Measurements from ENCODE around the gene APBA2.

APBA2 gene

DNA sequence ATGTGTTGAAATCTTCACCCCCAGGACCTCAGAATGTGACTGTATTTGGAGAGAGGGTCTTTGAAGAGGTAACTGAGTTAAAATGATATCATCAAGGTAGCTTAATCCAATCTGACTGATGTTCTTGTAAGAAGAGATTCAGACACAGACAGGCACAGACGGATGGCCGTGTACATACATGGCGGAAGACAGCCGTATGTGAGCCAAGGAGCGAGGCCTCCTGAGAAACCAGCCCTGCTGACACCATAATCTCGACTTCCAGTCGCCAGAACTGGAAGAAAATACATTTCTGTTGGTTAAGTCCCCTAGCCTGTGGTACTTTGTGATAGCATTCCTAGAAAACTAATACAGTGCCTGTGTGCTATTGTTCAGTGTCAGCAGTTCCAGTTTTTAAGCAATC lies 73.6 kb downstream of the APBA2 start:
- peaks cover 15% of the 10 kb centered on the region for H3K4me1 ChIP-seq
- no peaks in the 10 kb centered on the region; the same call in 1 of the 2 replicates for H3K36me3 ChIP-seq
- DNase-seq: no peak
- TF ChIP-seq, protein P1, sequence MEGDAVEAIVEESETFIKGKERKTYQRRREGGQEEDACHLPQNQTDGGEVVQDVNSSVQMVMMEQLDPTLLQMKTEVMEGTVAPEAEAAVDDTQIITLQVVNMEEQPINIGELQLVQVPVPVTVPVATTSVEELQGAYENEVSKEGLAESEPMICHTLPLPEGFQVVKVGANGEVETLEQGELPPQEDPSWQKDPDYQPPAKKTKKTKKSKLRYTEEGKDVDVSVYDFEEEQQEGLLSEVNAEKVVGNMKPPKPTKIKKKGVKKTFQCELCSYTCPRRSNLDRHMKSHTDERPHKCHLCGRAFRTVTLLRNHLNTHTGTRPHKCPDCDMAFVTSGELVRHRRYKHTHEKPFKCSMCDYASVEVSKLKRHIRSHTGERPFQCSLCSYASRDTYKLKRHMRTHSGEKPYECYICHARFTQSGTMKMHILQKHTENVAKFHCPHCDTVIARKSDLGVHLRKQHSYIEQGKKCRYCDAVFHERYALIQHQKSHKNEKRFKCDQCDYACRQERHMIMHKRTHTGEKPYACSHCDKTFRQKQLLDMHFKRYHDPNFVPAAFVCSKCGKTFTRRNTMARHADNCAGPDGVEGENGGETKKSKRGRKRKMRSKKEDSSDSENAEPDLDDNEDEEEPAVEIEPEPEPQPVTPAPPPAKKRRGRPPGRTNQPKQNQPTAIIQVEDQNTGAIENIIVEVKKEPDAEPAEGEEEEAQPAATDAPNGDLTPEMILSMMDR (IDR thresholded peaks at IDR 0.05; ENCODE audit: low read depth, low read length): no peak
- no peaks in the 10 kb centered on the region for H3K27me3 ChIP-seq
- no peaks in the 10 kb centered on the region for H3K9me3 ChIP-seq
- no peak overlapping the region for H3K4me3 ChIP-seq (ENCODE audit: low read depth, low read length)

DNA sequence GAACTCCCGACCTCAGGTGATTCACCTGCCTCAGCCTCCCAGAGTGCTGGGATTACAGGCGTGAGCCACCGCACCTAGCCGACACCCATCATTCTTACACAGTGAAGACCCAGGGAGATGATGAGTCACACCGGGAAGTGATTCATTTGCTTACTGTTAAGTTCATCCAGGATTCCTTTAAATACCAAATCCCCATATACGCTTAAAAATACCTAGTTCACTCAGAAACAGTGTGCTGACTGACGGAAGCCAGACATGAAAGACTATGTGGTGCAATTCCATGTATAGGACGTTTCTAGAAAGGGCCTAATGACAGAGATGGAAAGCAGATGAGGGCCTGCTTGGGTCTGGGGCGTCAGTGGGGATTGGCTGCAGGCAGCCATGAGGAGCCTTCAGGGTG lies 75.2 kb downstream of the APBA2 start:
- Histone ChIP-seq H3K4me1 (peaks cover 2% of the 10 kb centered on the region), H3K4me3 (ENCODE audit: low read depth, low read length) (no peak overlapping the region), H3K27me3 (no peaks in the 10 kb centered on the region), H3K9me3 (no peaks in the 10 kb centered on the region), H3K36me3 (no peaks in the 10 kb centered on the region; the same call in 1 of the 2 replicates)
- DNase-seq: no peak
- TF ChIP-seq, protein P1 (IDR thresholded peaks at IDR 0.05; ENCODE audit: low read depth, low read length): no peak

DNA sequence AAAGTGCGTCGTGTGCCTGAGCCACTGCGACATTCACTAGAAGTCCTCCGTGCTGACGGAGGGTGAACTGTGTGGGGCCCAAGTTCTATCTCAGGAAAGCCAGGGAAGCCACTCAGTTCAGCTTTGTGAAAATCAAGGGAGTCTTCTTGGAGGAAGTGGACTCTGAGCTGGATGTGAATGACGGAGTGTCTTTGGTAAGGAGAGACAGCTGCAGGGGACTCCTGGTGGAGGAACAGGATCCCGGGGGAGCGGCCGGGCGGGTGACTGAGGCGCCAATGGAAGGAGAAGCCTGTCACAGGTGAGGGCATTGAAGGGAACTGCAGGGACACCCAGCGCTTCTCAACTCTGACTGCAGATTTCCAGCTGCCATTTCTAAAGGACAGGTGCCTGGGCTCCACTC lies 75.6 kb downstream of the APBA2 start:
- Histone ChIP-seq H3K27me3 (no peaks in the 10 kb centered on the region), H3K4me1 (no peaks in the 10 kb centered on the region), H3K4me3 (ENCODE audit: low read depth, low read length) (no peak overlapping the region), H3K36me3 (no peaks in the 10 kb centered on the region), H3K9me3 (no peaks in the 10 kb centered on the region)
- DNase-seq: no peak
- TF ChIP-seq, protein P1 (IDR thresholded peaks at IDR 0.05; ENCODE audit: low read depth, low read length): no peak

DNA sequence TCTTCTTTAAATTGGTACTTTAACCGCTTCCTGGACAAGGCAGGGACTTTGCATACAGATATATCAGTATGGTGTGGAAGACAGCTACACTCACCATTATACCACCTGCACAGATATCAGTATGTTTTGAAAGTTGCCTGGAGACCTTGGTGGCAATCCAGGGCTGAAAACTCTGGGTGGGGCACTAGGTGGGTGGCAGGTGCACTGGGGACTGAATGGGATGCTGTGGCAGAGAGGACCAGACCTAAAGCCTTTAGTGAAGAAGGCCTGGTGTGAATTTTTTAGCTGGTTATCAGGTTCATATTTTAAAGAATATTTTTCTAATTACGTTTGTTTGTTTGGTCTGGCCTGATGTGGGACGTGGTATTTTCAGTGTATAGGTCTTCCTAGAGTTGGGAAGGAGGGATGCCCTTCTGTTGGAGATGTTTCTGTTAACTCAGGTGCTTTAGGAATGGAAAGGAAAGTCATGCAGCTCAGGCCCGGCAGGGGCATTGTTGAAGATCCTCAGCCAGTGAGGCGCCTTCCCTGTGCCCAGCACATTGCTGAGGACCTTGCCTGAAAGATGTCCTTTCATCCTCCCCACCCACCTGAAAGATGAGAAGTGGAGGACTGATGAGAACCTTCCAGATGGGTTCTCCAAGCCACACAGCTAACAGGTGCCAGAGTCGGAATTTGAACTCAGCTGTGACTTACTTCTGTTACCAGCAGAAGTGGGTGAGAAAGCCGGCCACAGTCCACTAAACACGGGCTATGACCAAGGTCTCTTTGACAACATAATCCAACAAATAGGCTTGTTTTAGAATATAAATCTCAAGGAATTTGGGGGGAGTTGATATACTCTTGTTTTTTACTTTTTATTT lies 77.3 kb downstream of the APBA2 start:
- Histone ChIP-seq H3K36me3 (no peaks in the 10 kb centered on the region), H3K4me1 (no peaks in the 10 kb centered on the region), H3K27me3 (no peaks in the 10 kb centered on the region), H3K9me3 (no peaks in the 10 kb centered on the region), H3K4me3 (ENCODE audit: low read depth, low read length) (no peak overlapping the region)
- DNase-seq: no peak
- TF ChIP-seq, protein P1 (IDR thresholded peaks at IDR 0.05; ENCODE audit: low read depth, low read length): no peak

DNA sequence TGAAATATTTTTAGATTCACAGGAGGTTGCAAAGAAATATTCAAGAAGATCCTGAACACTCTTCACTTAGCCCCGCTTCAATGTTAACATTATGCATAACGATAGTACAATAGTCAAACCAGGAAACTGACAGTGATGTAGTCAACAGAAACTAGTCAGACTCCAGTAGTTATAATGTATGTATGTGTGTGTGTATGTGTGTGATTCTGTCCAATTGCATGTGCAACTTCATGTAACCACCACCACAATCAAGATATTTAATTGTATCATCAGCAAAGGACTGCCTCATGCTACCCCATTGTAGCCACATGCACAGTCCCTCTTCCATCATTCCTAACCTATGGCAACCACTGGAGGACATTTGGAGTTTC lies 77.9 kb downstream of the APBA2 start:
- TF ChIP-seq, protein P1 (IDR thresholded peaks at IDR 0.05; ENCODE audit: low read depth, low read length): no peak
- Histone ChIP-seq H3K36me3 (no peaks in the 10 kb centered on the region), H3K4me1 (no peaks in the 10 kb centered on the region), H3K4me3 (ENCODE audit: low read depth, low read length) (no peak overlapping the region), H3K27me3 (no peaks in the 10 kb centered on the region), H3K9me3 (no peaks in the 10 kb centered on the region)
- no peak for DNase-seq

DNA sequence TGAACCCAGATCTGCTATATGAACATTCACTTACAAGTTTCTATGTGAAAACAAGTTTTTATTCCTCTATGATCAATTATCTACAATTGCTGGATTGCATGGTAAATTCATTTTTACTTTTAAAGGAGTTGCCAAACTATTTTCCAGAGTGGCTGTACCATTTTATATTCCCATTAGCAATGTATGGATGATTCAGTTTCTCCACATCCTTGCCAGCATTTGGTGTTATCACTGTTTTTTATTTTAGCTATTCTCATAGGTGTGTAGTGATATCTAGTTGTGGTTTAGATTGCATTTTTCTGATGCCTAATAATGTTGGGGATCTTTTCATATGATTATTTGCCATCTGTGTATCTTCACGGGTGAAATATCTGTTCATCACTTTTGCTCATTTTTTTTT lies 78.3 kb downstream of the APBA2 start:
- Histone ChIP-seq H3K4me1 (no peaks in the 10 kb centered on the region), H3K9me3 (no peaks in the 10 kb centered on the region), H3K36me3 (no peaks in the 10 kb centered on the region), H3K27me3 (no peaks in the 10 kb centered on the region), H3K4me3 (ENCODE audit: low read depth, low read length) (no peak overlapping the region)
- no peak for DNase-seq
- TF ChIP-seq, protein P1 (IDR thresholded peaks at IDR 0.05; ENCODE audit: low read depth, low read length): no peak

All from BE2C (cell line).